ENCODE results near the gene CDK6. TPM values are rescaled to one million over a fixed set of nuclear protein-coding genes. Genes with fewer than 3 reads are reported as not detected.

The CDK6 gene
- total and polyA plus RNA-seq, 2 of the 8 experiments (the other 6 are each of a cell fraction or from before 2014, with no cell fraction given), result 5.9 to 18.9 TPM

- H3K18ac ChIP-seq (ENCODE audit: extremely low read depth, low read length), result no peak overlapping the region
- no peak overlapping the region for H3K4me2 ChIP-seq (ENCODE audit: insufficient read depth in 1 of 2, low read depth in 2 of 2, low read length in 2 of 2)
- H3K14ac ChIP-seq (ENCODE audit: insufficient read length), result no peak overlapping the region
- H3K27me3 ChIP-seq (replicated peaks in 1 of 4; ENCODE audit: control insufficient read depth in 3 of 4, extremely low read depth in 1 of 4, insufficient read depth in 3 of 4, low read length in 3 of 4), result no peaks in the 10 kb centered on the region
- no peak overlapping the region for H3K4me3 ChIP-seq (ENCODE audit: extremely low read depth in 1 of 4, insufficient read depth in 2 of 4, low read depth in 3 of 4, low read length in 4 of 4)
- H3K9ac ChIP-seq (replicated peaks in 1 of 4; ENCODE audit: extremely low read depth in 1 of 4, low read depth in 3 of 4, low read length in 3 of 4), result no peak overlapping the region
- H4K5ac ChIP-seq (ENCODE audit: insufficient read length, low read depth, low read length), result no peak overlapping the region
- H3K79me2 ChIP-seq (ENCODE audit: control insufficient read depth in 1 of 2, insufficient read depth in 2 of 2, low read length in 2 of 2), result no peaks in the 10 kb centered on the region
- H2AFZ ChIP-seq (ENCODE audit: low read length), result no peak overlapping the region
- DNase-seq (ENCODE audit: low read depth in 1 of 2, low spot score in 2 of 2) (no peak), FAIRE-seq (no peak)
- no peaks in the 10 kb centered on the region for H3K23me2 ChIP-seq (ENCODE audit: low read depth, low read length)
- no peak overlapping the region for H2BK120ac ChIP-seq (replicated peaks; ENCODE audit: low read depth, low read length)
- H3K23ac ChIP-seq (ENCODE audit: insufficient read length), result no peak overlapping the region
- no peak overlapping the region for H2BK5ac ChIP-seq (ENCODE audit: low read depth, low read length)
- H3K56ac ChIP-seq (replicated peaks; ENCODE audit: insufficient read length, low read depth, low read length), result no peak overlapping the region
- ChIA-PET POLR2A (ENCODE audit: partially characterized antibody) (no interaction called here), CTCF (ENCODE audit: partially characterized antibody) (no interaction called here)
- no peaks in the 10 kb centered on the region for H3K79me1 ChIP-seq (ENCODE audit: low read depth, low read length)
- no peak overlapping the region for H4K8ac ChIP-seq (ENCODE audit: extremely low read depth, insufficient read depth, low read length)
- H4K91ac ChIP-seq (replicated peaks; ENCODE audit: insufficient read length, low read length), result no peak overlapping the region
- no peaks in the 10 kb centered on the region for H3K36me3 ChIP-seq (ENCODE audit: control insufficient read depth in 2 of 4, insufficient read depth in 4 of 4, low read length in 3 of 4)
- no peak overlapping the region for H2BK15ac ChIP-seq (ENCODE audit: low read length)
- no peaks in the 10 kb centered on the region for H3K9me3 ChIP-seq (ENCODE audit: insufficient read depth in 2 of 2, low read depth in 1 of 2, low read length in 1 of 2)
- H3K4ac ChIP-seq (replicated peaks; ENCODE audit: insufficient read length, low read depth, low read length), result no peak overlapping the region
- peaks cover 0 to 8% (median 4%) of the 10 kb centered on the region in 4 experiments; a peak in 5 of 7 replicates for H3K4me1 ChIP-seq (replicated peaks in 1 of 4; ENCODE audit: control insufficient read depth in 3 of 4, insufficient read depth in 4 of 4, low read length in 3 of 4)
- H4K20me1 ChIP-seq (replicated peaks in 1 of 2; ENCODE audit: control insufficient read depth in 1 of 2, insufficient read depth in 2 of 2, low read length in 2 of 2), result no peaks in the 10 kb centered on the region
- TF ChIP-seq GTF2F1 (IDR thresholded peaks at IDR 0.05; ENCODE audit: borderline replicate concordance, low read depth, low read length) (no peak), HDAC6 (IDR thresholded peaks at IDR 0.05; ENCODE audit: low read depth, low read length) (no peak), SUZ12 (IDR thresholded peaks at IDR 0.05; ENCODE audit: low read length) (no peak), RFX5 (IDR thresholded peaks at IDR 0.05; ENCODE audit: borderline replicate concordance, low read depth, low read length) (no peak), KDM1A (IDR thresholded peaks at IDR 0.05; ENCODE audit: borderline replicate concordance, low read length) (no peak), SP1 (IDR thresholded peaks at IDR 0.05; ENCODE audit: low read depth, low read length) (no peak), SIX5 (IDR thresholded peaks at IDR 0.05; ENCODE audit: low read depth, low read length) (no peak), POLR2A (IDR thresholded peaks at IDR 0.05; ENCODE audit: control extremely low read depth in 1 of 2, low read depth in 2 of 2, low read length in 2 of 2) (no peak), EP300 (IDR thresholded peaks at IDR 0.05; ENCODE audit: borderline replicate concordance in 1 of 2, low read depth in 2 of 2, low read length in 2 of 2) (no peak), ZNF274 (IDR thresholded peaks at IDR 0.05; ENCODE audit: borderline replicate concordance, extremely low read depth, low read length) (no peak), CBX5 (IDR thresholded peaks at IDR 0.05; ENCODE audit: low read depth, low read length) (no peak), POLR2AphosphoS5 (IDR thresholded peaks at IDR 0.05; ENCODE audit: low read depth, low read length) (no peak), BRCA1 (IDR thresholded peaks at IDR 0.05; ENCODE audit: low read depth, low read length) (no peak), GABPA (IDR thresholded peaks at IDR 0.05; ENCODE audit: borderline replicate concordance, insufficient read depth, low read length) (no peak), SRF (IDR thresholded peaks at IDR 0.05; ENCODE audit: low read depth, low read length) (no peak), KDM5A (IDR thresholded peaks at IDR 0.05; ENCODE audit: low read length) (no peak), SIN3A (conservative IDR thresholded peaks at IDR 0.05 in 1 of 2, IDR thresholded peaks at IDR 0.05 in 1 of 2; ENCODE audit: low read depth in 1 of 2, low read length in 2 of 2) (no peak)
- no peak overlapping the region for H2BK20ac ChIP-seq (ENCODE audit: low read length)
- H3K27ac ChIP-seq (ENCODE audit: low read depth, low read length), result no peak overlapping the region
- no peak overlapping the region; the same call in 1 of the 2 replicates for H2AK5ac ChIP-seq (ENCODE audit: low read depth, low read length)
- no peak overlapping the region for H2BK12ac ChIP-seq (ENCODE audit: low read depth, low read length)
Measured at GRCh38 chr7:92748495-92748894, 87.9 kb downstream of the CDK6 start.

All from H1 (cell line).